A549 (cell line): ENCODE results near the gene VOPP1. TPM values are rescaled to one million over a fixed set of nuclear protein-coding genes. Genes with fewer than 3 reads are reported as not detected.

Experiments
- ATAC-seq, 2 experiments: fragments of 200-7000 bp in 1 of 2; fragments of >200 bp in 1 of 2; cut with Nextera tagmentation in 1 of 2; cut with Tn5 transposase in 1 of 2; 3 replicates each; pipeline versions ENCODE4 v1.8.0 to v1.9.1; 2018 to 2020; ENCODE audit warnings: mild to moderate bottlenecking in 1 of 2, moderate library complexity in 1 of 2
- CTCF ChIA-PET: fragments of 300-600 bp; sonication (Branson Sonifier 250); formaldehyde crosslinking; extraction: SDS; loops from one replicate; lab custom pipeline; 2021; ENCODE audit warnings: antibody characterized with exemption, inconsistent platforms; lab: Yijun Ruan, JAX
- POLR2A ChIA-PET: fragments of 350-600 bp; formaldehyde crosslinking; extraction: SDS; loops from one replicate; lab custom pipeline; 2021; ENCODE audit warnings: antibody characterized with exemption, inconsistent platforms; lab: Yijun Ruan, JAX
- DNase-seq, 2 experiments: peaks; one replicate each; pipeline versions ENCODE4 v3.0.0 to v3.0.0-alpha.2; 2011 to 2016; ENCODE audit warnings: low read depth in 1 of 2, low spot score in 1 of 2
- FAIRE-seq: peaks from 2 replicates; lab custom pipeline; 2011; peaks lifted over from hg19 to GRCh38; lab: Jason Lieb, UNC
- H3K27ac ChIP-seq, 2 experiments: fragments of >200 bp; sonication (Bioruptor Twin); formaldehyde crosslinking; 3 replicates each; pipeline ENCODE4 v1.5.1; 2016 to 2017
- H3K4me1 ChIP-seq: fragments of >200 bp; sonication (Bioruptor Twin); formaldehyde crosslinking; 3 replicates; pipeline ENCODE4 v1.6.1; 2016
- H3K4me2 ChIP-seq: fragments of >200 bp; sonication (Bioruptor Twin); formaldehyde crosslinking; 3 replicates; pipeline ENCODE4 v1.6.1; 2016
- H3K4me3 ChIP-seq: fragments of >200 bp; sonication (Bioruptor Twin); formaldehyde crosslinking; 3 replicates; pipeline ENCODE4 v1.5.1; 2016
- H3K9me3 ChIP-seq: fragments of >200 bp; sonication (Bioruptor Twin); formaldehyde crosslinking; 3 replicates; pipeline ENCODE4 v1.6.1; 2016
- BHLHE40 ChIP-seq: IDR thresholded peaks from 2 replicates; pipeline ENCODE4 v1.6.1; 2012; ENCODE audit warnings: low read depth, low read length, inconsistent platforms
- CBX2 ChIP-seq: fragments of 200-600 bp; sonication (generic); IDR thresholded peaks from 2 replicates; pipeline ENCODE4 v1.6.1; 2016; ENCODE audit warnings: low read depth, mild to moderate bottlenecking, borderline replicate concordance
- EHF ChIP-seq: fragments of 250-450 bp; sonication (Bioruptor Pico); IDR thresholded peaks from 2 replicates; pipeline ENCODE4 v1.5.0; 2020; ENCODE audit warnings: mild to moderate bottlenecking
- EHMT2 ChIP-seq: fragments of 200-600 bp; sonication (generic); IDR thresholded peaks from 2 replicates; pipeline ENCODE4 v1.6.1; 2016; ENCODE audit warnings: antibody characterized with exemption, low read depth, mild to moderate bottlenecking, moderate library complexity
- ELK1 ChIP-seq: fragments of 150-350 bp; IDR thresholded peaks from 2 replicates; pipeline ENCODE4 v1.6.1; 2014; ENCODE audit warnings: low read depth, mild to moderate bottlenecking, low read length
- EP300 ChIP-seq, 2 experiments: fragments of >200 bp; sonication (Bioruptor Twin); formaldehyde crosslinking; IDR thresholded peaks; 2 replicates in 1 of 2; 3 replicates in 1 of 2; pipeline ENCODE4 v1.6.1; 2016 to 2017
- ESRRA ChIP-seq: fragments of 150-350 bp; IDR thresholded peaks from 2 replicates; pipeline ENCODE4 v1.6.1; 2014; ENCODE audit warnings: mild to moderate bottlenecking, low read length, borderline replicate concordance
- FOXS1 ChIP-seq: fragments of 250-450 bp; sonication (Bioruptor Pico); IDR thresholded peaks from 2 replicates; pipeline ENCODE4 v1.5.0; 2020; ENCODE audit warnings: mild to moderate bottlenecking, moderate library complexity
- GATA3 ChIP-seq: IDR thresholded peaks from 2 replicates; pipeline ENCODE4 v1.6.1; 2012; ENCODE audit warnings: borderline replicate concordance
- HDAC2 ChIP-seq: fragments of 200-600 bp; sonication (generic); IDR thresholded peaks from 2 replicates; pipeline ENCODE4 v1.6.1; 2016
- JUNB ChIP-seq: fragments of >200 bp; sonication (Bioruptor Twin); formaldehyde crosslinking; IDR thresholded peaks from 2 replicates; pipeline ENCODE4 v1.6.1; 2016
- KDM5A ChIP-seq: fragments of 200-600 bp; sonication (generic); IDR thresholded peaks from 2 replicates; pipeline ENCODE4 v1.6.1; 2016; ENCODE audit warnings: antibody characterized with exemption, mild to moderate bottlenecking
- MAX ChIP-seq: IDR thresholded peaks from 2 replicates; pipeline ENCODE4 v1.6.1; 2012
- NFE2L2 ChIP-seq: fragments of 150-350 bp; conservative IDR thresholded peaks from 2 replicates; pipeline ENCODE4 v1.6.1; 2014; ENCODE audit warnings: low read length
- NR3C1 ChIP-seq: fragments of >200 bp; sonication (Bioruptor Twin); formaldehyde crosslinking; IDR thresholded peaks from 3 replicates; pipeline ENCODE4 v1.6.1; 2017
- PHF8 ChIP-seq: fragments of 200-600 bp; sonication (generic); IDR thresholded peaks from 2 replicates; pipeline ENCODE4 v1.6.1; 2016; ENCODE audit warnings: low read depth, mild to moderate bottlenecking, antibody characterized with exemption, moderate library complexity, borderline replicate concordance
- POLR2AphosphoS2 ChIP-seq: conservative IDR thresholded peaks from 2 replicates; pipeline ENCODE4 v1.6.1; 2012; ENCODE audit warnings: low read length, improper control_type of control experiment, inconsistent platforms
- RAD21 ChIP-seq, 2 experiments: fragments of >200 bp in 1 of 2; sonication (Bioruptor Twin) in 1 of 2; formaldehyde crosslinking in 1 of 2; IDR thresholded peaks in 1 of 2; conservative IDR thresholded peaks in 1 of 2; 2 replicates in 1 of 2; 3 replicates in 1 of 2; pipeline ENCODE4 v1.6.1; 2012 to 2018; ENCODE audit warnings: inconsistent platforms in 1 of 2
- RARB ChIP-seq: fragments of 250-450 bp; sonication (Bioruptor Pico); IDR thresholded peaks from 2 replicates; pipeline ENCODE4 v1.8.0; 2021; ENCODE audit warnings: mild to moderate bottlenecking, moderate library complexity
- RCOR1 ChIP-seq: fragments of 150-350 bp; IDR thresholded peaks from 2 replicates; pipeline ENCODE4 v1.6.1; 2014; ENCODE audit warnings: antibody characterized with exemption, low read length, low read depth
- TP53 ChIP-seq: fragments of 250-450 bp; sonication (Bioruptor Pico); IDR thresholded peaks from 2 replicates; pipeline ENCODE4 v1.5.0; 2021; ENCODE audit warnings: mild to moderate bottlenecking, moderate library complexity
- ZFP36 ChIP-seq: fragments of 450-650 bp; IDR thresholded peaks from 2 replicates; pipeline ENCODE4 v1.6.1; 2014; ENCODE audit warnings: borderline replicate concordance; ENCODE audit not compliant: partially characterized antibody
- ZNF302 ChIP-seq: fragments of 250-450 bp; sonication (Bioruptor Pico); IDR thresholded peaks from 2 replicates; pipeline ENCODE4 v1.9.0; 2021; ENCODE audit warnings: inconsistent platforms, mild to moderate bottlenecking, moderate library complexity
- ZSCAN20 ChIP-seq: fragments of 250-450 bp; sonication (Bioruptor Pico); IDR thresholded peaks from 2 replicates; pipeline ENCODE4 v1.8.0; 2022; ENCODE audit warnings: mild to moderate bottlenecking, moderate library complexity
- WGBS: methylation state at CpG from one replicate; pipeline ENCODE4 v1.1.6; 2017; ENCODE audit errors: missing lambda C conversion rate; 5-methylcytosine and 5-hydroxymethylcytosine counted together
- polyA plus RNA-seq, 4 experiments: library from polyadenylated mRNA; depleted of rRNA in 3 of 4; stranded (reverse); fragments of >200 nt; fragmentation: RNase III in 1 of 4; extraction: RNeasy Plus Mini Kit Qiagen cat#74134 plus additional on column Dnase treatment in 1 of 4; gene quantifications; 2 replicates in 3 of 4; 3 replicates in 1 of 4; pipeline ENCODE4 v1.2.3, GENCODE V29; 2011 to 2017
- TF ChIP-seq, protein P1 (sequence below): fragments of 200-600 bp; sonication (generic); IDR thresholded peaks from 2 replicates; pipeline ENCODE4 v1.6.1; 2016; ENCODE audit warnings: antibody characterized with exemption, mild to moderate bottlenecking, moderate library complexity
- TF ChIP-seq, protein P2 (sequence below): IDR thresholded peaks from 2 replicates; pipeline ENCODE4 v1.6.1; 2012
- TF ChIP-seq, protein P3 (sequence below): IDR thresholded peaks from 2 replicates; pipeline ENCODE4 v1.6.1; 2012; ENCODE audit warnings: low read depth, borderline replicate concordance
- TF ChIP-seq, protein P4 (sequence below): fragments of >200 bp; sonication (Bioruptor Twin); formaldehyde crosslinking; IDR thresholded peaks from 3 replicates; pipeline ENCODE4 v1.5.1; 2016

Gene VOPP1
- polyA plus RNA-seq, 2 of the 4 experiments (the other 2 are of a cell fraction): 68.1 to 73.4 TPM

GRCh38 chr7:55493408-55493807, 78.9 kb downstream of the VOPP1 start:
- Histone ChIP-seq H3K9me3 (no peaks in the 10 kb centered on the region), H3K27ac (no peak overlapping the region), H3K4me2 (no peak overlapping the region), H3K4me3 (no peak overlapping the region), H3K4me1 (no peaks in the 10 kb centered on the region)
- DNase-seq (no peak), FAIRE-seq (no peak), ATAC-seq (no peak)
- POLR2A ChIA-PET: no interaction called here
- no peak for TF ChIP-seq EHMT2
- TF ChIP-seq TP53 (CRISPR knock-in tag): no peak
- no peak for TF ChIP-seq ZNF302 (CRISPR knock-in tag)
- TF ChIP-seq RAD21 (conservative IDR thresholded peaks at IDR 0.05 in 1 of 2, IDR thresholded peaks at IDR 0.05 in 1 of 2): no peak
- TF ChIP-seq FOXS1: no peak
- TF ChIP-seq RCOR1: no peak
- TF ChIP-seq ZFP36: no peak
- no peak for TF ChIP-seq NR3C1
- TF ChIP-seq NFE2L2: no peak
- TF ChIP-seq MAX: no peak
- TF ChIP-seq, protein P1, sequence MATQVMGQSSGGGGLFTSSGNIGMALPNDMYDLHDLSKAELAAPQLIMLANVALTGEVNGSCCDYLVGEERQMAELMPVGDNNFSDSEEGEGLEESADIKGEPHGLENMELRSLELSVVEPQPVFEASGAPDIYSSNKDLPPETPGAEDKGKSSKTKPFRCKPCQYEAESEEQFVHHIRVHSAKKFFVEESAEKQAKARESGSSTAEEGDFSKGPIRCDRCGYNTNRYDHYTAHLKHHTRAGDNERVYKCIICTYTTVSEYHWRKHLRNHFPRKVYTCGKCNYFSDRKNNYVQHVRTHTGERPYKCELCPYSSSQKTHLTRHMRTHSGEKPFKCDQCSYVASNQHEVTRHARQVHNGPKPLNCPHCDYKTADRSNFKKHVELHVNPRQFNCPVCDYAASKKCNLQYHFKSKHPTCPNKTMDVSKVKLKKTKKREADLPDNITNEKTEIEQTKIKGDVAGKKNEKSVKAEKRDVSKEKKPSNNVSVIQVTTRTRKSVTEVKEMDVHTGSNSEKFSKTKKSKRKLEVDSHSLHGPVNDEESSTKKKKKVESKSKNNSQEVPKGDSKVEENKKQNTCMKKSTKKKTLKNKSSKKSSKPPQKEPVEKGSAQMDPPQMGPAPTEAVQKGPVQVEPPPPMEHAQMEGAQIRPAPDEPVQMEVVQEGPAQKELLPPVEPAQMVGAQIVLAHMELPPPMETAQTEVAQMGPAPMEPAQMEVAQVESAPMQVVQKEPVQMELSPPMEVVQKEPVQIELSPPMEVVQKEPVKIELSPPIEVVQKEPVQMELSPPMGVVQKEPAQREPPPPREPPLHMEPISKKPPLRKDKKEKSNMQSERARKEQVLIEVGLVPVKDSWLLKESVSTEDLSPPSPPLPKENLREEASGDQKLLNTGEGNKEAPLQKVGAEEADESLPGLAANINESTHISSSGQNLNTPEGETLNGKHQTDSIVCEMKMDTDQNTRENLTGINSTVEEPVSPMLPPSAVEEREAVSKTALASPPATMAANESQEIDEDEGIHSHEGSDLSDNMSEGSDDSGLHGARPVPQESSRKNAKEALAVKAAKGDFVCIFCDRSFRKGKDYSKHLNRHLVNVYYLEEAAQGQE: no peak
- TF ChIP-seq ELK1: no peak
- TF ChIP-seq PHF8: no peak
- TF ChIP-seq HDAC2: no peak
- TF ChIP-seq GATA3: no peak
- TF ChIP-seq, protein P2, sequence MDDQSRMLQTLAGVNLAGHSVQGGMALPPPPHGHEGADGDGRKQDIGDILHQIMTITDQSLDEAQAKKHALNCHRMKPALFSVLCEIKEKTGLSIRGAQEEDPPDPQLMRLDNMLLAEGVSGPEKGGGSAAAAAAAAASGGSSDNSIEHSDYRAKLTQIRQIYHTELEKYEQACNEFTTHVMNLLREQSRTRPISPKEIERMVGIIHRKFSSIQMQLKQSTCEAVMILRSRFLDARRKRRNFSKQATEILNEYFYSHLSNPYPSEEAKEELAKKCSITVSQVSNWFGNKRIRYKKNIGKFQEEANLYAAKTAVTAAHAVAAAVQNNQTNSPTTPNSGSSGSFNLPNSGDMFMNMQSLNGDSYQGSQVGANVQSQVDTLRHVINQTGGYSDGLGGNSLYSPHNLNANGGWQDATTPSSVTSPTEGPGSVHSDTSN: no peak
- TF ChIP-seq BHLHE40: no peak
- WGBS: 86% methylated on average over 7 of the region's 7 CpGs
- CTCF ChIA-PET: interaction anchor here (1.2 kb wide), 2 partner anchors 9 to 78 kb away, joined by 3 to 4 read pairs; no protein-coding TSS in a partner anchor

DNA sequence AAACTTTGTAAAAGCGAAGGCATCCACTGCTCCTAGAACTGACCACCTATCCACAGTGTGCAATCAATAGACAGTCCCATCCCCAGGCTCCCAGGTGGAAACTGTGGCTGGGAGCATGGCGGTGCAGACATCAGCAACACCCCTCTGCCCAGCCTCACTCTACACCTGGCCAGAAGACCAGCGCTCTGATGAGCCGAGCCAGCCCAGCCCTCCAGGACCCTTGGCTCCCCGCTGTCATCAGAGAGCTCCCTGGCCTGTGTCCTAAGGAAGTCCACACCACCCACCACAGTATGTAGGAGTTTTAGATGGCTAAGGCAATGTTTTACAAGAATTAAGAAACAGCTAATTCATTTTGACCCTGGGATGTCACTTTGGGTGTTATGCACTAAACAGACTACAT, 81.0 kb downstream of the VOPP1 start:
- FAIRE-seq (no peak), DNase-seq (no peak), ATAC-seq (no peak)
- CTCF ChIA-PET: no interaction called here
- TF ChIP-seq EP300 (IDR thresholded peaks at IDR 0.05) (no peak), CBX2 (no peak), JUNB (no peak), ZSCAN20 (CRISPR knock-in tag) (no peak), ZNF302 (CRISPR knock-in tag) (no peak), ELK1 (no peak), EHF (no peak), KDM5A (no peak), RAD21 (conservative IDR thresholded peaks at IDR 0.05 in 1 of 2, IDR thresholded peaks at IDR 0.05 in 1 of 2) (no peak), POLR2AphosphoS2 (no peak), RARB (CRISPR knock-in tag) (no peak), ESRRA (no peak), ZFP36 (no peak), HDAC2 (no peak)
- TF ChIP-seq, protein P3, sequence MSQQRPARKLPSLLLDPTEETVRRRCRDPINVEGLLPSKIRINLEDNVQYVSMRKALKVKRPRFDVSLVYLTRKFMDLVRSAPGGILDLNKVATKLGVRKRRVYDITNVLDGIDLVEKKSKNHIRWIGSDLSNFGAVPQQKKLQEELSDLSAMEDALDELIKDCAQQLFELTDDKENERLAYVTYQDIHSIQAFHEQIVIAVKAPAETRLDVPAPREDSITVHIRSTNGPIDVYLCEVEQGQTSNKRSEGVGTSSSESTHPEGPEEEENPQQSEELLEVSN: no peak
- TF ChIP-seq, protein P4, sequence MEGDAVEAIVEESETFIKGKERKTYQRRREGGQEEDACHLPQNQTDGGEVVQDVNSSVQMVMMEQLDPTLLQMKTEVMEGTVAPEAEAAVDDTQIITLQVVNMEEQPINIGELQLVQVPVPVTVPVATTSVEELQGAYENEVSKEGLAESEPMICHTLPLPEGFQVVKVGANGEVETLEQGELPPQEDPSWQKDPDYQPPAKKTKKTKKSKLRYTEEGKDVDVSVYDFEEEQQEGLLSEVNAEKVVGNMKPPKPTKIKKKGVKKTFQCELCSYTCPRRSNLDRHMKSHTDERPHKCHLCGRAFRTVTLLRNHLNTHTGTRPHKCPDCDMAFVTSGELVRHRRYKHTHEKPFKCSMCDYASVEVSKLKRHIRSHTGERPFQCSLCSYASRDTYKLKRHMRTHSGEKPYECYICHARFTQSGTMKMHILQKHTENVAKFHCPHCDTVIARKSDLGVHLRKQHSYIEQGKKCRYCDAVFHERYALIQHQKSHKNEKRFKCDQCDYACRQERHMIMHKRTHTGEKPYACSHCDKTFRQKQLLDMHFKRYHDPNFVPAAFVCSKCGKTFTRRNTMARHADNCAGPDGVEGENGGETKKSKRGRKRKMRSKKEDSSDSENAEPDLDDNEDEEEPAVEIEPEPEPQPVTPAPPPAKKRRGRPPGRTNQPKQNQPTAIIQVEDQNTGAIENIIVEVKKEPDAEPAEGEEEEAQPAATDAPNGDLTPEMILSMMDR: no peak
- POLR2A ChIA-PET: no interaction called here
- Histone ChIP-seq H3K27ac (no peak overlapping the region), H3K4me3 (no peak overlapping the region), H3K4me1 (no peaks in the 10 kb centered on the region), H3K9me3 (no peaks in the 10 kb centered on the region), H3K4me2 (no peak overlapping the region)
- 96% methylated on average over 5 of the region's 5 CpGs for WGBS
